Tongue (tissue), 2 donors: ENCODE data around the gene CCDC24. TPM values are rescaled to one million over a fixed set of nuclear protein-coding genes. Genes with fewer than 3 reads are reported as not detected.

ENCODE experiments used
- DNase-seq: peaks from one replicate; pipeline ENCODE4 v3.0.0-alpha.2; 2015
- total RNA-seq: library from RNA; depleted of rRNA; stranded (reverse); fragments of >200 nt; gene quantifications from one replicate; pipeline ENCODE4 v1.2.3, GENCODE V29; 2014

CCDC24 gene
- total RNA-seq, 1 donor from 2014 or later: 3.2 TPM

GRCh38 chr1:43963890-43964289 lies 27.5 kb upstream of the CCDC24 start:
- DNase-seq: no peak

GRCh38 chr1:43965316-43965715 lies 26.1 kb upstream of the CCDC24 start:
- no peak for DNase-seq

- peak; percentile 63 for DNase-seq
Observed at GRCh38 chr1:43968348-43968948, 23.0 kb upstream of the CCDC24 start.

GRCh38 chr1:43969416-43969745 lies 22.0 kb upstream of the CCDC24 start:
- no peak for DNase-seq

- DNase-seq: peak; percentile 99
Observed at GRCh38 chr1:43969746-43970466, 21.5 kb upstream of the CCDC24 start, which contains the start of gene DPH2. Gene DPH2, plus strand, starts transcription at chr1:43970010. Its CDS starts 166 bp downstream, at chr1:43970176.

- no peak for DNase-seq
Observed at GRCh38 chr1:43970502-43970901, 20.9 kb upstream of the CCDC24 start.

- no peak for DNase-seq
Observed at GRCh38 chr1:43970911-43971310, 20.5 kb upstream of the CCDC24 start.

GRCh38 chr1:43971336-43971980 lies 19.9 kb upstream of the CCDC24 start:
- no peak for DNase-seq

- no peak for DNase-seq
Observed at GRCh38 chr1:43973981-43974442, 17.4 kb upstream of the CCDC24 start.

GRCh38 chr1:43974443-43975248 lies 16.8 kb upstream of the CCDC24 start, which contains the start of gene ATP6V0B:
Gene ATP6V0B, plus strand, starts transcription at chr1:43974960. Its CDS starts 81 bp downstream, at chr1:43975041.
- peak; percentile 98 for DNase-seq

GRCh38 chr1:43975249-43975961 lies 16.0 kb upstream of the CCDC24 start:
- peak; percentile 36 for DNase-seq

GRCh38 chr1:43976045-43976444 lies 15.4 kb upstream of the CCDC24 start:
- no peak for DNase-seq

- DNase-seq: no peak
Observed at GRCh38 chr1:43976890-43977289, 14.5 kb upstream of the CCDC24 start.

- DNase-seq: no peak
Observed at GRCh38 chr1:43977376-43978263, 13.8 kb upstream of the CCDC24 start.

- DNase-seq: no peak
Observed at GRCh38 chr1:43978264-43978550, 13.2 kb upstream of the CCDC24 start.

- peak; percentile 55 for DNase-seq
Observed at GRCh38 chr1:43978551-43979260, 12.7 kb upstream of the CCDC24 start, which contains the start of gene B4GALT2. Gene B4GALT2, plus strand, starts transcription at chr1:43979210. Its CDS starts 1,951 bp downstream, at chr1:43981161.

- DNase-seq: no peak
Observed at GRCh38 chr1:43979261-43979527, 12.2 kb upstream of the CCDC24 start.

- peak; percentile 61 for DNase-seq
Observed at GRCh38 chr1:43979528-43980254, 11.7 kb upstream of the CCDC24 start.

GRCh38 chr1:43980255-43981134 lies 10.9 kb upstream of the CCDC24 start:
- no peak for DNase-seq
